Vagina (tissue), 2 donors: ENCODE data around the gene CKAP4. TPM values are rescaled to one million over a fixed set of nuclear protein-coding genes. Genes with fewer than 3 reads are reported as not detected.

Experiments used
- DNase-seq, 2 donors: peaks; one replicate each; pipeline ENCODE4 v3.0.0-alpha.2; 2017; ENCODE audit errors: extremely low spot score in 2 of 2
- H3K27ac ChIP-seq: fragments of 200-600 bp; sonication (generic); one replicate; pipeline ENCODE4 v1.5.1; 2019
- H3K27me3 ChIP-seq: fragments of 200-600 bp; sonication (generic); one replicate; pipeline ENCODE4 v1.5.1; 2019
- H3K36me3 ChIP-seq, 2 donors: fragments of 200-600 bp; sonication (generic); one replicate each; pipeline ENCODE4 v1.5.1; 2017 to 2019
- H3K4me1 ChIP-seq: fragments of 200-600 bp; sonication (generic); one replicate; pipeline ENCODE4 v1.5.1; 2019
- H3K4me3 ChIP-seq, 2 donors: fragments of 200-600 bp; sonication (generic); 1 replicate in 1 of 2; 2 replicates in 1 of 2; pipeline ENCODE4 v1.5.1; 2016 to 2019
- H3K9me3 ChIP-seq: fragments of 200-600 bp; sonication (generic); one replicate; pipeline ENCODE4 v1.5.1; 2019
- POLR2A ChIP-seq, 2 donors: fragments of 450-650 bp; IDR thresholded peaks; one replicate each; pipeline ENCODE4 v1.6.1; 2017; ENCODE audit warnings: antibody characterized with exemption in 2 of 2, mild to moderate bottlenecking in 2 of 2, moderate library complexity in 2 of 2
- POLR2AphosphoS5 ChIP-seq, 2 donors: sonication (generic); formaldehyde crosslinking; IDR thresholded peaks; one replicate each; pipeline ENCODE4 v1.9.0; 2017; ENCODE audit warnings: antibody characterized with exemption in 2 of 2, mild to moderate bottlenecking in 2 of 2, low read depth in 1 of 2; ENCODE audit not compliant: insufficient read depth in 1 of 2
- intact Hi-C: fragments of 100-400 bp; cut with DNase I; formaldehyde crosslinking; loops from one replicate; pipeline ENCODE4 v1.15.1; 2023
- total RNA-seq: library from RNA; depleted of rRNA; stranded (reverse); fragments of >200 nt; gene quantifications from one replicate; pipeline ENCODE4 v1.2.3, GENCODE V29; 2016
- TF ChIP-seq, protein P1 (sequence below), 3 experiments: fragments of 450-650 bp in 2 of 3; fragments of 200-600 bp in 1 of 3; sonication (generic) in 1 of 3; IDR thresholded peaks; one replicate each; pipeline ENCODE4 v1.5.1; 2017 to 2019; ENCODE audit warnings: antibody characterized with exemption in 3 of 3, mild to moderate bottlenecking in 2 of 3, moderate library complexity in 2 of 3

CKAP4 gene
- total RNA-seq, 1 donor from 2014 or later = 42.5 TPM

DNA sequence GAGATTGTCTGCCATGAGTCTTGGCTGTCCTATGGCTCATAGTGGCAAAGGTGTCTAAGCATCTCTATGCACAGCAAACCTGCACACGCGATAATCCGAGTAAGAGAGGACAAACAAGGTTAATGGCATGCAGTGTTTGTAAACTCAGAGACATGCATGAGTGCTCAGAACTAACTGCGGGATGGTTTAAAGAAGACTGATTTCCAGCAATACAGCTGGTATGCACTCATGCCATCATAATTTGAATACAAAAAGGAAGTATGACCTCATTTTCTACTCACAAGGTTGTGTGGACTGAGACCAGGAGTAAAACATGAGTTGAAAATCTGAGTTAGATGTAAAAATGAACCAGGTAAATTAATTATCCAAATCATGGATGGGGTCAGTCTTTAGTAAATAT, 38.2 kb upstream of the CKAP4 start:
- peaks cover 16% of the 10 kb centered on the region for H3K4me1 ChIP-seq
- intact Hi-C loops = loop anchor here (10.0 kb wide), 1 partner anchor 51 kb away; no protein-coding TSS in a partner anchor
- no peak overlapping the region for H3K27ac ChIP-seq
- H3K36me3 ChIP-seq = no peaks in the 10 kb centered on the region
- no peak overlapping the region for H3K4me3 ChIP-seq
- TF ChIP-seq POLR2AphosphoS5 (IDR thresholded peaks at IDR 0.05; ENCODE audit: insufficient read depth in 1 of 2, low read depth in 1 of 2) (no peak), POLR2A (IDR thresholded peaks at IDR 0.05) (no peak)
- TF ChIP-seq, protein P1, sequence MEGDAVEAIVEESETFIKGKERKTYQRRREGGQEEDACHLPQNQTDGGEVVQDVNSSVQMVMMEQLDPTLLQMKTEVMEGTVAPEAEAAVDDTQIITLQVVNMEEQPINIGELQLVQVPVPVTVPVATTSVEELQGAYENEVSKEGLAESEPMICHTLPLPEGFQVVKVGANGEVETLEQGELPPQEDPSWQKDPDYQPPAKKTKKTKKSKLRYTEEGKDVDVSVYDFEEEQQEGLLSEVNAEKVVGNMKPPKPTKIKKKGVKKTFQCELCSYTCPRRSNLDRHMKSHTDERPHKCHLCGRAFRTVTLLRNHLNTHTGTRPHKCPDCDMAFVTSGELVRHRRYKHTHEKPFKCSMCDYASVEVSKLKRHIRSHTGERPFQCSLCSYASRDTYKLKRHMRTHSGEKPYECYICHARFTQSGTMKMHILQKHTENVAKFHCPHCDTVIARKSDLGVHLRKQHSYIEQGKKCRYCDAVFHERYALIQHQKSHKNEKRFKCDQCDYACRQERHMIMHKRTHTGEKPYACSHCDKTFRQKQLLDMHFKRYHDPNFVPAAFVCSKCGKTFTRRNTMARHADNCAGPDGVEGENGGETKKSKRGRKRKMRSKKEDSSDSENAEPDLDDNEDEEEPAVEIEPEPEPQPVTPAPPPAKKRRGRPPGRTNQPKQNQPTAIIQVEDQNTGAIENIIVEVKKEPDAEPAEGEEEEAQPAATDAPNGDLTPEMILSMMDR (IDR thresholded peaks at IDR 0.05) = no peak
- no peaks in the 10 kb centered on the region for H3K9me3 ChIP-seq
- H3K27me3 ChIP-seq = no peaks in the 10 kb centered on the region
- no peak for DNase-seq

DNA sequence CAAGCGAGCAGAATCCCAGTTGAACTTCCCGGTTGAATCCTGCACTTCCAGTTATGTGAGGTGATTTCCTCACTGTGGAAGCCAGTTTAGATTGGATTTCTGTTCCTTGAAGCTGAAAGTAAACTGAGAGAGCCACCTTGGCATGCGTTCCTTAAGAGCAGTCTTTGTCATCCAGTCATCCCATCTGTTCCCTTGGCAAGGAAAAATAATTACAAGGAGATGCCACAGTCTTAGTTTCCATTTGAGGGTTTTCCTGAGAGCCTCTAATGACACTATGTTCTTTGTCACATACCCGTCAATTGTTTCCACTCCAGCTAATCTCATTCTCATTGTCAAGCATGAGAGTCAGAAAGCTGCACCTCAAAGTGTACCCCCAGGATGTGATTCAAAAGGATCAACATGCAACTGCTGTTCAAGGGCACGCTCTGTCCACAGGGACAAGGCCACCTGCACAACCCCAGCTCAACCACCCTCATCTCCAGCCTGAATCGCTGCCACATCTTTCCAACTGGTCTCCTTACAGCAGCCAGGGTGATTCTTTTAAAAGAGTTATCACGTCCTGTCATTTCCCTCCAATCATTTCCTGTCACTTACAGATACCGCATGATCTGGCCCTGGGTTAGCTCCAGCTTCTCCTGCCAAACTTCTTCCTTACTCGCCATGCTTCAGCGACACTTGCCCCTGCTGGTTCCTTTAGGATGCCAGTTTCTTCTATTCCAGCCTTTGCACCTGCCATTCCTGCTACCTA, 36.7 kb upstream of the CKAP4 start:
- H3K4me1 ChIP-seq = peaks cover 16% of the 10 kb centered on the region
- H3K27ac ChIP-seq = no peak overlapping the region
- TF ChIP-seq, protein P1 (IDR thresholded peaks at IDR 0.05) = no peak
- no peak for TF ChIP-seq POLR2A (IDR thresholded peaks at IDR 0.05)
- no peak for TF ChIP-seq POLR2AphosphoS5 (IDR thresholded peaks at IDR 0.05; ENCODE audit: insufficient read depth in 1 of 2, low read depth in 1 of 2)
- H3K9me3 ChIP-seq = no peaks in the 10 kb centered on the region
- intact Hi-C loops = loop anchor here (10.0 kb wide), 1 partner anchor 50 kb away; no protein-coding TSS in a partner anchor
- H3K36me3 ChIP-seq = no peaks in the 10 kb centered on the region
- H3K27me3 ChIP-seq = no peaks in the 10 kb centered on the region
- DNase-seq = no peak
- H3K4me3 ChIP-seq = no peak overlapping the region

DNA sequence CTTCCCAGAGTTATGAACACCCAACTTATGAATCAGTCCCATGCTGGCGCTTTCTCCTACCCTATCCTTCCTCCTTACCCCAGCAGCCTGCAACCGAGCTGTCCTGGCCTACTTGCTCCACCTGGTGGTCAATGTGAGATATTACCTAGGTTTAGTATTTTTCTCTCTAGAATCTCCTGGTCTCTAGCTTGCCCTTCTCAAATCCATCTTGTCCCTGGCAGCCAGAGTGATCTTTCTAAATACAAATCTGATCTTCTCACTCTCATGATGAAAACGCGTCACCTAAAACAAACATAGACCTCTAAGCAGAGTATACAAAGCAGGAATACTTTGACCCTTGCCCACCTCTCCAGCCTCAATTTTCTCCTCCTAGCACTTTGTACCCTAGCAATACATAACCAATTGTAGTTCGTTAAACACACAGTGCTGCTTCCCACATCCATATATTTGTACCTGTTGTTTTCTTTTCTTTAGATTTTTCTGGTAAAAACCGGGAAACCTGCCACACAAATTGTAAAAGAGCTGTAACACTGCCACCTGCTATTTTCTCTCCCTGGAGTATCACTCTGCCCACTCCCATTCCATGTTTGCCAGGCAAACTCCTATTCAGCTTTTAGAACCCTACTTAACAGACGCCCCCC, 34.8 kb upstream of the CKAP4 start:
- no peaks in the 10 kb centered on the region for H3K27me3 ChIP-seq
- intact Hi-C loops = loop anchor here (10.0 kb wide), 1 partner anchor 48 kb away; no protein-coding TSS in a partner anchor
- H3K9me3 ChIP-seq = no peaks in the 10 kb centered on the region
- H3K4me3 ChIP-seq = no peak overlapping the region
- no peaks in the 10 kb centered on the region for H3K36me3 ChIP-seq
- H3K4me1 ChIP-seq = no peaks in the 10 kb centered on the region
- H3K27ac ChIP-seq = no peak overlapping the region
- TF ChIP-seq POLR2A (IDR thresholded peaks at IDR 0.05) = no peak
- no peak for TF ChIP-seq POLR2AphosphoS5 (IDR thresholded peaks at IDR 0.05; ENCODE audit: insufficient read depth in 1 of 2, low read depth in 1 of 2)
- TF ChIP-seq, protein P1 (IDR thresholded peaks at IDR 0.05) = peak; percentile 36 to 73 (median 70)
- DNase-seq = no peak

DNA sequence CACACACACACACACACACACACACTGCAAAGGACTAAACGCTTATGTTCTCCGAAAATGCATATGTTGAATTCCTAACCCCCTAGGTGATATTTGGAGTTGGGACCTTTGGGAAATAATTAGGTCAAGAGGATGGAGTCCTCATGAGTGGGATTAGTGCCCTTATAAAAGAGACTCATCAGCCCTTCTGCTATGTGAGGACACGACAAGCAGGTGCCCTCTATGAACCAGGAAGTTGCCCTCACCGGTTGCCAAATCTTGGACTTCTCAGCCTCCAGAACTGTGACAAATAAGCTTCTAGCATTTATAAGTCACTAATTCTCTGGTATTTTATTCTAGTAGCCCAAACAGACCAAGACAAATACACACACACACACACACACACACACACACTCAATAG, 34.0 kb upstream of the CKAP4 start:
- TF ChIP-seq, protein P1 (IDR thresholded peaks at IDR 0.05) = no peak
- no peak for TF ChIP-seq POLR2AphosphoS5 (IDR thresholded peaks at IDR 0.05; ENCODE audit: insufficient read depth in 1 of 2, low read depth in 1 of 2)
- no peak for TF ChIP-seq POLR2A (IDR thresholded peaks at IDR 0.05)
- Histone ChIP-seq H3K27me3 (no peaks in the 10 kb centered on the region), H3K9me3 (no peaks in the 10 kb centered on the region), H3K36me3 (no peaks in the 10 kb centered on the region), H3K4me1 (no peaks in the 10 kb centered on the region), H3K4me3 (no peak overlapping the region), H3K27ac (no peak overlapping the region)
- intact Hi-C loops = loop anchor here (10.0 kb wide), 1 partner anchor 47 kb away; no protein-coding TSS in a partner anchor
- DNase-seq = no peak
